GM04503 (cell line): ENCODE results near the gene URB1.
A peak's percentile ranks its signal among the peaks of the same experiment; 100 is the strongest.

Experiments
- DNase-seq: peaks from one replicate; pipeline ENCODE4 v3.0.0-alpha.2; 2012; ENCODE audit warnings: low read depth

URB1 gene

GRCh38 chr21:32346951-32347350 lies 45.9 kb downstream of the URB1 start:
- DNase-seq: no peak

- DNase-seq: no peak
Measured at GRCh38 chr21:32340863-32341848, 51.7 kb downstream of the URB1 start.

- DNase-seq: no peak
Measured at GRCh38 chr21:32338209-32338921, 54.4 kb downstream of the URB1 start.

- no peak for DNase-seq
Measured at GRCh38 chr21:32337206-32337605, 55.6 kb downstream of the URB1 start.

- no peak for DNase-seq
Measured at GRCh38 chr21:32336711-32337110, 56.1 kb downstream of the URB1 start.

- no peak for DNase-seq
Measured at GRCh38 chr21:32335601-32336575, 56.9 kb downstream of the URB1 start.

- no peak for DNase-seq
Measured at GRCh38 chr21:32334980-32335531, 57.8 kb downstream of the URB1 start.

- no peak for DNase-seq
Measured at GRCh38 chr21:32333953-32334673, 58.7 kb downstream of the URB1 start.

- no peak for DNase-seq
Measured at GRCh38 chr21:32332463-32332951, 60.3 kb downstream of the URB1 start.

- DNase-seq: no peak
Measured at GRCh38 chr21:32331444-32332305, 61.1 kb downstream of the URB1 start.

- no peak for DNase-seq
Measured at GRCh38 chr21:32330784-32331311, 62.0 kb downstream of the URB1 start.

GRCh38 chr21:32329776-32330175 lies 63.0 kb downstream of the URB1 start:
- DNase-seq: no peak

- DNase-seq: peak; percentile 85
Measured at GRCh38 chr21:32329331-32329730, 63.5 kb downstream of the URB1 start.

GRCh38 chr21:32328595-32328994 lies 64.2 kb downstream of the URB1 start:
- DNase-seq: peak; percentile 79

GRCh38 chr21:32325706-32326105 lies 67.1 kb downstream of the URB1 start:
- no peak for DNase-seq

- DNase-seq: no peak
Measured at GRCh38 chr21:32322676-32323075, 70.1 kb downstream of the URB1 start.

- no peak for DNase-seq
Measured at GRCh38 chr21:32322103-32322502, 70.7 kb downstream of the URB1 start.

- no peak for DNase-seq
Measured at GRCh38 chr21:32321480-32321879, 71.3 kb downstream of the URB1 start.

- no peak for DNase-seq
Measured at GRCh38 chr21:32320726-32321125, 72.1 kb downstream of the URB1 start.
